RWPE2 (cell line): ENCODE data around the gene TUBB3.

Experiments used
- ATAC-seq: fragments of 200-7000 bp; cut with Tn5 transposase; 3 replicates; pipeline ENCODE4 v1.9.1; 2021; ENCODE audit warnings: low read depth
- DNase-seq: peaks from one replicate; pipeline ENCODE4 v3.0.0-alpha.2; 2020; ENCODE audit warnings: low spot score
- H3K27ac ChIP-seq: fragments of 450-650 bp; 2 replicates; pipeline ENCODE4 v1.5.1; 2017; ENCODE audit warnings: mild to moderate bottlenecking; ENCODE audit not compliant: poor library complexity, severe bottlenecking
- H3K27me3 ChIP-seq: fragments of 250-450 bp; sonication (Bioruptor Pico); 2 replicates; pipeline ENCODE4 v1.5.1; 2021; ENCODE audit warnings: mild to moderate bottlenecking, moderate library complexity; ENCODE audit not compliant: insufficient read depth, poor library complexity, severe bottlenecking
- H3K36me3 ChIP-seq: fragments of 250-450 bp; sonication (Bioruptor Pico); 2 replicates; pipeline ENCODE4 v1.5.1; 2020; ENCODE audit warnings: low read depth, mild to moderate bottlenecking, moderate library complexity
- H3K4me1 ChIP-seq: fragments of 250-450 bp; sonication (Bioruptor Pico); 2 replicates; pipeline ENCODE4 v1.5.1; 2021; ENCODE audit warnings: mild to moderate bottlenecking, moderate library complexity; ENCODE audit not compliant: insufficient read depth, poor library complexity, severe bottlenecking
- H3K4me3 ChIP-seq: fragments of 250-450 bp; sonication (Bioruptor Pico); 2 replicates; pipeline ENCODE4 v1.5.1; 2021; ENCODE audit warnings: mild to moderate bottlenecking, moderate library complexity; ENCODE audit not compliant: severe bottlenecking
- H3K9me3 ChIP-seq: fragments of 250-450 bp; sonication (Bioruptor Pico); 2 replicates; pipeline ENCODE4 v1.5.1; 2021; ENCODE audit warnings: mild to moderate bottlenecking, moderate library complexity; ENCODE audit not compliant: severe bottlenecking
- CTCF ChIP-seq: fragments of 450-650 bp; IDR thresholded peaks from one replicate; pipeline ENCODE4 v1.5.1; 2017; ENCODE audit warnings: mild to moderate bottlenecking, moderate library complexity; ENCODE audit not compliant: poor library complexity, severe bottlenecking

Gene TUBB3

GRCh38 chr16:89905511-89906139, 17.5 kb upstream of the TUBB3 start:
- Histone ChIP-seq H3K36me3 (peaks cover 57% of the 10 kb centered on the region), H3K27ac (no peak overlapping the region), H3K4me3 (no peak overlapping the region), H3K27me3 (no peaks in the 10 kb centered on the region), H3K4me1 (peaks cover 3% of the 10 kb centered on the region), H3K9me3 (no peaks in the 10 kb centered on the region)
- ATAC-seq = no peak
- no peak for DNase-seq
- TF ChIP-seq CTCF = no peak

GRCh38 chr16:89906140-89907025, 16.8 kb upstream of the TUBB3 start:
- no peak overlapping the region for H3K4me3 ChIP-seq
- no peak overlapping the region for H3K27ac ChIP-seq
- ATAC-seq (no peak), DNase-seq (peak; percentile 63)
- H3K36me3 ChIP-seq = peaks cover 52% of the 10 kb centered on the region
- TF ChIP-seq CTCF = no peak
- peaks cover 3% of the 10 kb centered on the region for H3K4me1 ChIP-seq
- no peaks in the 10 kb centered on the region for H3K27me3 ChIP-seq
- no peaks in the 10 kb centered on the region for H3K9me3 ChIP-seq

GRCh38 chr16:89907055-89907814, 15.9 kb upstream of the TUBB3 start:
- H3K4me3 ChIP-seq = no peak overlapping the region
- ATAC-seq (no peak), DNase-seq (no peak)
- H3K4me1 ChIP-seq = peaks cover 3% of the 10 kb centered on the region
- no peak for TF ChIP-seq CTCF
- H3K27me3 ChIP-seq = no peaks in the 10 kb centered on the region
- no peaks in the 10 kb centered on the region for H3K9me3 ChIP-seq
- H3K27ac ChIP-seq = no peak overlapping the region
- peaks cover 52% of the 10 kb centered on the region for H3K36me3 ChIP-seq

GRCh38 chr16:89908236-89908635, 14.9 kb upstream of the TUBB3 start:
- no peak for TF ChIP-seq CTCF
- Histone ChIP-seq H3K27me3 (no peaks in the 10 kb centered on the region), H3K4me3 (no peak overlapping the region), H3K36me3 (peaks cover 47% of the 10 kb centered on the region), H3K9me3 (no peaks in the 10 kb centered on the region), H3K27ac (no peak overlapping the region), H3K4me1 (peaks cover 3% of the 10 kb centered on the region)
- ATAC-seq = no peak
- DNase-seq = no peak
